Lower leg skin (tissue), 3 donors: ENCODE measurements around the gene GPRC5C.

Experiments
- CTCF ChIP-seq, 3 donors: fragments of 450-650 bp; IDR thresholded peaks; one replicate each; pipeline ENCODE4 v1.5.1; 2016; ENCODE audit warnings: antibody characterized with exemption in 3 of 3, mild to moderate bottlenecking in 3 of 3, moderate library complexity in 2 of 3
- POLR2A ChIP-seq, 2 donors: fragments of 450-650 bp; IDR thresholded peaks; one replicate each; pipeline ENCODE4 v1.6.1; 2016 to 2017; ENCODE audit warnings: antibody characterized with exemption in 2 of 2, mild to moderate bottlenecking in 1 of 2, moderate library complexity in 1 of 2

GRCh38 chr17:74447628-74448159, 15.8 kb downstream of the GPRC5C start:
- TF ChIP-seq CTCF (IDR thresholded peaks at IDR 0.05) (no peak), POLR2A (IDR thresholded peaks at IDR 0.05) (no peak)
